Gastroesophageal sphincter (tissue), 4 donors: Measurements from ENCODE around the gene EMP1. TPM values are rescaled to one million over a fixed set of nuclear protein-coding genes. Genes with fewer than 3 reads are reported as not detected.

Experiments
- ATAC-seq: fragments of 150-250 bp; one replicate; pipeline ENCODE4 v1.9.1; 2016; ENCODE audit warnings: mild to moderate bottlenecking, moderate library complexity
- H3K27ac ChIP-seq, 4 donors: fragments of 200-600 bp; sonication (generic) in 3 of 4; 1 replicate in 3 of 4; 2 replicates in 1 of 4; pipeline ENCODE4 v1.5.1; 2016 to 2019
- H3K27me3 ChIP-seq: fragments of 200-600 bp; sonication (generic); one replicate; pipeline ENCODE4 v1.5.1; 2019
- H3K36me3 ChIP-seq, 2 donors: fragments of 200-600 bp; sonication (generic); one replicate each; pipeline ENCODE4 v1.5.1; 2019; ENCODE audit warnings: control low read depth in 1 of 2
- H3K4me1 ChIP-seq, 3 donors: fragments of 200-600 bp; sonication (generic); 1 replicate in 2 of 3; 2 replicates in 1 of 3; pipeline ENCODE4 v1.5.1; 2016 to 2019; ENCODE audit warnings: control low read depth in 2 of 3
- H3K4me3 ChIP-seq, 2 donors: fragments of 200-600 bp; sonication (generic); one replicate each; pipeline ENCODE4 v1.5.1; 2019; ENCODE audit warnings: mild to moderate bottlenecking in 1 of 2, moderate library complexity in 1 of 2
- H3K9me3 ChIP-seq, 3 donors: fragments of 200-600 bp; sonication (generic); one replicate each; pipeline ENCODE4 v1.5.1; 2017 to 2019; ENCODE audit warnings: control low read depth in 2 of 3
- EP300 ChIP-seq: sonication (generic); formaldehyde crosslinking; IDR thresholded peaks from one replicate; pipeline ENCODE4 v1.6.1; 2017; ENCODE audit warnings: antibody characterized with exemption, mild to moderate bottlenecking
- POLR2A ChIP-seq, 2 donors: fragments of 450-650 bp; IDR thresholded peaks; one replicate each; pipeline ENCODE4 v1.6.1; 2017; ENCODE audit warnings: antibody characterized with exemption in 2 of 2, mild to moderate bottlenecking in 2 of 2, moderate library complexity in 1 of 2
- POLR2AphosphoS5 ChIP-seq: sonication (generic); formaldehyde crosslinking; IDR thresholded peaks from one replicate; pipeline ENCODE4 v1.6.1; 2017; ENCODE audit warnings: antibody characterized with exemption
- WGBS, 2 donors: methylation state at CpG; one replicate each; pipeline ENCODE4 v1.1.5; 2018; ENCODE audit warnings: low coverage in 1 of 2; 5-methylcytosine and 5-hydroxymethylcytosine counted together
- total RNA-seq, 4 donors: library from RNA; depleted of rRNA; stranded (reverse); fragments of >200 nt; gene quantifications; one replicate each; pipeline ENCODE4 v1.1.0, GENCODE V29; 2016
- TF ChIP-seq, protein P1 (sequence below), 4 experiments: fragments of 200-600 bp in 2 of 4; fragments of 450-650 bp in 2 of 4; sonication (generic) in 1 of 4; IDR thresholded peaks; one replicate each; pipeline ENCODE4 v1.5.1; 2017 to 2019; ENCODE audit warnings: antibody characterized with exemption in 4 of 4, mild to moderate bottlenecking in 2 of 4, moderate library complexity in 2 of 4

The EMP1 gene
- total RNA-seq, 4 donors from 2014 or later, result 50.0 to 482 (median 331) TPM

GRCh38 chr12:13170892-13171490, 25.5 kb upstream of the EMP1 start:
- H3K4me1 ChIP-seq, result peaks cover 0 to 29% (median 9%) of the 10 kb centered on the region in 3 donors

GRCh38 chr12:13171921-13172859, 24.3 kb upstream of the EMP1 start:
- Histone ChIP-seq H3K4me3 (no peak overlapping the region), H3K4me1 (peaks cover 0 to 27% (median 9%) of the 10 kb centered on the region in 3 donors), H3K36me3 (no peaks in the 10 kb centered on the region), H3K27ac (peak overlapping the region in 3 of 4 donors; percentile 63 to 76 (median 64)), H3K9me3 (no peaks in the 10 kb centered on the region), H3K27me3 (peaks cover 5% of the 10 kb centered on the region)
- no peak for TF ChIP-seq POLR2A (IDR thresholded peaks at IDR 0.05)
- TF ChIP-seq POLR2AphosphoS5, result no peak
- no peak for TF ChIP-seq EP300
- TF ChIP-seq, protein P1, sequence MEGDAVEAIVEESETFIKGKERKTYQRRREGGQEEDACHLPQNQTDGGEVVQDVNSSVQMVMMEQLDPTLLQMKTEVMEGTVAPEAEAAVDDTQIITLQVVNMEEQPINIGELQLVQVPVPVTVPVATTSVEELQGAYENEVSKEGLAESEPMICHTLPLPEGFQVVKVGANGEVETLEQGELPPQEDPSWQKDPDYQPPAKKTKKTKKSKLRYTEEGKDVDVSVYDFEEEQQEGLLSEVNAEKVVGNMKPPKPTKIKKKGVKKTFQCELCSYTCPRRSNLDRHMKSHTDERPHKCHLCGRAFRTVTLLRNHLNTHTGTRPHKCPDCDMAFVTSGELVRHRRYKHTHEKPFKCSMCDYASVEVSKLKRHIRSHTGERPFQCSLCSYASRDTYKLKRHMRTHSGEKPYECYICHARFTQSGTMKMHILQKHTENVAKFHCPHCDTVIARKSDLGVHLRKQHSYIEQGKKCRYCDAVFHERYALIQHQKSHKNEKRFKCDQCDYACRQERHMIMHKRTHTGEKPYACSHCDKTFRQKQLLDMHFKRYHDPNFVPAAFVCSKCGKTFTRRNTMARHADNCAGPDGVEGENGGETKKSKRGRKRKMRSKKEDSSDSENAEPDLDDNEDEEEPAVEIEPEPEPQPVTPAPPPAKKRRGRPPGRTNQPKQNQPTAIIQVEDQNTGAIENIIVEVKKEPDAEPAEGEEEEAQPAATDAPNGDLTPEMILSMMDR (IDR thresholded peaks at IDR 0.05), result no peak
- 68 to 79% methylated on average over 10 to 11 of the region's 14 CpGs for WGBS, 2 donors
- peak; percentile 35 for ATAC-seq

More at GRCh38 chr12:13170892-13171490, 25.5 kb upstream of the EMP1 start:
- Histone ChIP-seq H3K4me3 (no peak overlapping the region), H3K27ac (no peak overlapping the region), H3K27me3 (peaks cover 5% of the 10 kb centered on the region), H3K36me3 (no peaks in the 10 kb centered on the region), H3K9me3 (no peaks in the 10 kb centered on the region)
- TF ChIP-seq EP300, result no peak
- no peak for TF ChIP-seq POLR2AphosphoS5
- TF ChIP-seq, protein P1 (IDR thresholded peaks at IDR 0.05), result no peak
- no peak for TF ChIP-seq POLR2A (IDR thresholded peaks at IDR 0.05)
- 80 to 82% methylated on average over 4 of the region's 4 CpGs for WGBS, 2 donors
- no peak for ATAC-seq

GRCh38 chr12:13173012-13173932, 23.3 kb upstream of the EMP1 start:
- TF ChIP-seq POLR2A (IDR thresholded peaks at IDR 0.05) (no peak), POLR2AphosphoS5 (peak; percentile 42)
- TF ChIP-seq, protein P1 (IDR thresholded peaks at IDR 0.05), result no peak
- Histone ChIP-seq H3K27me3 (peaks cover 5% of the 10 kb centered on the region), H3K4me3 (no peak overlapping the region), H3K27ac (peak overlapping the region in 3 of 4 donors; percentile 63 to 76 (median 64)), H3K4me1 (peaks cover 0 to 27% (median 9%) of the 10 kb centered on the region in 3 donors), H3K36me3 (no peaks in the 10 kb centered on the region), H3K9me3 (no peaks in the 10 kb centered on the region)
- 51 to 79% methylated on average over 8 to 12 of the region's 12 CpGs for WGBS, 2 donors
- ATAC-seq, result peak; percentile 87

DNA sequence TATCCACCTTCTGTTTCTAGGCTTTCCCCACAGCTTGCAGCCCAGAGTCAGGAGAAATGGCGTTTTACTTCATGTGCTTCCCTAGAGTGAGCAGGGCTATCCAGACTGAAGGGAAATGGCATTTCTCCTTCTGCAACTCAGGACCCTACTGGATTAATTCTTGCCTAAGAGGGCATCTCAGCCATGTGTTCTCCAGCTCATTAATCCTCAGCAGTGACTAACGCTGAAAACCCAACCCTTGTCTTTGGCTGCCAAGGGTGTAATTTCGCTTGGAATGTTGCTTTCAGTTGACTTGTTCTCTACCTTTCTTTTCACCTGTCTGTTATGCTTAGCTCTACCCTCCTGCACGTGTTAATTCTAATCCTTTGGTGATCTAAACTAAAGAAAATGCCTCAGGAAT, 21.0 kb upstream of the EMP1 start:
- WGBS, 2 donors, result 80% methylated on average over 4 of the region's 4 CpGs; no CpG with 5 or more reads in 1 of the 2 donors
- Histone ChIP-seq H3K4me3 (no peak overlapping the region), H3K4me1 (peaks cover 0 to 45% (median 22%) of the 10 kb centered on the region in 3 donors), H3K27me3 (peaks cover 3% of the 10 kb centered on the region), H3K27ac (no peak overlapping the region), H3K36me3 (no peaks in the 10 kb centered on the region), H3K9me3 (no peaks in the 10 kb centered on the region)
- ATAC-seq, result no peak
- TF ChIP-seq, protein P1 (IDR thresholded peaks at IDR 0.05), result no peak
- TF ChIP-seq POLR2AphosphoS5 (no peak), EP300 (no peak), POLR2A (IDR thresholded peaks at IDR 0.05) (no peak)
